GM12873 (cell line): ENCODE measurements around the gene P2RX5.

Experiments
- TF ChIP-seq, protein P1 (sequence below): IDR thresholded peaks from 2 replicates; pipeline ENCODE4 v1.5.1; 2012; ENCODE audit warnings: low read depth, mild to moderate bottlenecking, moderate library complexity, low read length, control low read depth; ENCODE audit not compliant: insufficient read depth; ENCODE audit errors: missing control alignments

The P2RX5 gene

DNA sequence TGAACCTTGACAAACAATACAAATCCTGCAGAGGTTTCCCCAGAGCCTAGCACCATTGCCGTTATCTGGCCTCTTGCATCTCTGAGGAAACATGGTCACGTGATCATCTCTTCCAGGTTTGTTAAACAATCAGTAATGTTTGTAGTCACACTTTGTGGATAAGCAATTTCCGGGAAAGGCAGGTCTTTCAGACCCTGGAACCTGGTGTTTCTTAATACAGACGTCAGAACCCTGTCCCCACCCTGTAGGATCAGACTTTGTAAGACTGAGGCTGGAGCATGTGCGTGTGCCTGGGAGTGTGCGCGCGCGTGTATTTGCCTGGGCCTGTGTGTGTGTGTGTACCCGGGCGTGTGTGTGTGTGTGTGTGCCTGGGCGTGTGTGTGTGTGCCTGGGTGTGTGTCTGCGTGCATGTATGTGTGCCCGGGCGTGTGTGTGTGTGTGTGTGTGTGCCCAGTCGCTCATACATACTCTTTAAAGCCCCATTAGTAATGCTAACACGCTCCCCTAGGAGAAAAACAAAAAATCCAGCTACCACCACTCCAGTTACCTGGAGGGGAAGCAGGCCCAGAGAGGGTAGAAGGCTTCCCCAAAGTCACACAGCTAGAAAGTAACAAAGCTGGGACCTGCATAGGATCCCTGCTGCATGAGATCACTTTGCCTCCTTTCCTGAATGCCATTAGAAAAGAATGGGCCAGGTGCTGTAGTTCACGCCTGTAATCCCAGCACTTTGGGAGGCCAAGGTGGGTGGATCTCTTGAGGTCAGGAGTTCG is 54.1 kb downstream of the P2RX5 start:
- TF ChIP-seq, protein P1, sequence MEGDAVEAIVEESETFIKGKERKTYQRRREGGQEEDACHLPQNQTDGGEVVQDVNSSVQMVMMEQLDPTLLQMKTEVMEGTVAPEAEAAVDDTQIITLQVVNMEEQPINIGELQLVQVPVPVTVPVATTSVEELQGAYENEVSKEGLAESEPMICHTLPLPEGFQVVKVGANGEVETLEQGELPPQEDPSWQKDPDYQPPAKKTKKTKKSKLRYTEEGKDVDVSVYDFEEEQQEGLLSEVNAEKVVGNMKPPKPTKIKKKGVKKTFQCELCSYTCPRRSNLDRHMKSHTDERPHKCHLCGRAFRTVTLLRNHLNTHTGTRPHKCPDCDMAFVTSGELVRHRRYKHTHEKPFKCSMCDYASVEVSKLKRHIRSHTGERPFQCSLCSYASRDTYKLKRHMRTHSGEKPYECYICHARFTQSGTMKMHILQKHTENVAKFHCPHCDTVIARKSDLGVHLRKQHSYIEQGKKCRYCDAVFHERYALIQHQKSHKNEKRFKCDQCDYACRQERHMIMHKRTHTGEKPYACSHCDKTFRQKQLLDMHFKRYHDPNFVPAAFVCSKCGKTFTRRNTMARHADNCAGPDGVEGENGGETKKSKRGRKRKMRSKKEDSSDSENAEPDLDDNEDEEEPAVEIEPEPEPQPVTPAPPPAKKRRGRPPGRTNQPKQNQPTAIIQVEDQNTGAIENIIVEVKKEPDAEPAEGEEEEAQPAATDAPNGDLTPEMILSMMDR, result no peak

DNA sequence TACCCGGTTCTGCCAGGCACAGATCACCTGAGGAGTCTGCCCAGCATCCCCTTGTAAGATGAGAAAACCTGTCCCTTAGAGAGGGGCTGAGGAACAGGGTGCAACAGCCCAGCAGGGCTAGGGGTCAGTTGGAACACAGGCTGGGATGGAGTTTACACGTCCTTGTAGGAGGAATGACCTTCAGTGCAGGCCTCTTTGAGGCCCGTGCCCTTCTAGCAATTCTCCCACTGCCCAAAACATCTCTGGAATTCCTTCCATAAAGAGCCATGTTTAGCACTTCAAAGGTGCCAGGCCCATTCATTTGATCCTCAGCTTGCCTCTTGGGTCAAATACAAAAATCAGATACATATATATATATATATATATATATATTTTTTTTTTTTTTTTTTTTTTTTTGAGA is 54.9 kb downstream of the P2RX5 start:
- TF ChIP-seq, protein P1, result no peak

DNA sequence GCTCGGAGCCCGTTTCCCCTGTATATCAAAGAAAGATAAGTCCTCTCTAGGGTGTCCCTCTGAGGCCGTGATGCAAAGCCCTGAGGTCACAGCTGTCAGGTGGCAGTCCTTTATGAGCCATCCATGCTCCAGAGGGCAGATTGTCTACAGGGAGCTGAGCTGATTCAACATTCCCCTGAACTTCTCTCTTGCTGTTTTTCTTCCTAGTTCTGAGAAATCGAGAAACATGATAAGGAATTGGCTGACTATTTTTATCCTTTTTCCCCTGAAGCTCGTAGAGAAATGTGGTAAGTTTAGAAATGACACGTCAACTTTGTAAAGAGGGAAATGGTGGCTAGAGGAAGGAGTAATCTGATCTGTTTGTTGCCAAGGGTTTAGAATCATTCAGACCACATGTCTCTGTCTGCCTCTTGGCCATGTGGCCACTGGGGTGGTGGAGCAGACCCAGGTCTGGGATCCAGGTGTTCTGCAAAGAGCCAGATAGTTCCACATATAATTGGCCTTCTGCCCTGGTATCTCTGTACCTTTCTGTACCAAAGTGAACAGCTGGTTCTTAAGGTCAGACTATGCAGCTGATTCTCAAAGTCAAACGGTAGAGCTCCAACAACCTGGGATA is 55.9 kb downstream of the P2RX5 start:
- TF ChIP-seq, protein P1, result no peak

DNA sequence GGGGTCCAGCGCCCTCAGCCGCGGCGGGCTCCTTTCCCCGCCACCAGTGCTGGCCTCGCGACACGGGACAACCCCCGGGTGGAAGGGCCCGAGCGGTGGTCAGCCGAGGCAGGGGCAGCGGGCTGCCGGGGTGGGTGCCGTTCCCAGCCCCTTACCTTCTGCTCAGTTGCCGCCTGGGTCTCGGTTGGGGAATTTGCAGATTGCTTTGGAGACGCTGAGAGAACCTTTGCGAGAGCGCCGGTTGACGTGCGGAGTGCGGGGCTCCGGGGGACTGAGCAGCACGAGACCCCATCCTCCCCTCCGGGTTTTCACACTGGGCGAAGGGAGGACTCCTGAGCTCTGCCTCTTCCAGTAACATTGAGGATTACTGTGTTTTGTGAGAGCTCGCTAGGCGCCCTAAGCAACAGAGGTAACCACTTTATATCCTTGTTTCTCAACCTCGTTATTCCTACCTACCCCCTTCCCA is 59.0 kb downstream of the P2RX5 start:
- TF ChIP-seq, protein P1, result no peak

DNA sequence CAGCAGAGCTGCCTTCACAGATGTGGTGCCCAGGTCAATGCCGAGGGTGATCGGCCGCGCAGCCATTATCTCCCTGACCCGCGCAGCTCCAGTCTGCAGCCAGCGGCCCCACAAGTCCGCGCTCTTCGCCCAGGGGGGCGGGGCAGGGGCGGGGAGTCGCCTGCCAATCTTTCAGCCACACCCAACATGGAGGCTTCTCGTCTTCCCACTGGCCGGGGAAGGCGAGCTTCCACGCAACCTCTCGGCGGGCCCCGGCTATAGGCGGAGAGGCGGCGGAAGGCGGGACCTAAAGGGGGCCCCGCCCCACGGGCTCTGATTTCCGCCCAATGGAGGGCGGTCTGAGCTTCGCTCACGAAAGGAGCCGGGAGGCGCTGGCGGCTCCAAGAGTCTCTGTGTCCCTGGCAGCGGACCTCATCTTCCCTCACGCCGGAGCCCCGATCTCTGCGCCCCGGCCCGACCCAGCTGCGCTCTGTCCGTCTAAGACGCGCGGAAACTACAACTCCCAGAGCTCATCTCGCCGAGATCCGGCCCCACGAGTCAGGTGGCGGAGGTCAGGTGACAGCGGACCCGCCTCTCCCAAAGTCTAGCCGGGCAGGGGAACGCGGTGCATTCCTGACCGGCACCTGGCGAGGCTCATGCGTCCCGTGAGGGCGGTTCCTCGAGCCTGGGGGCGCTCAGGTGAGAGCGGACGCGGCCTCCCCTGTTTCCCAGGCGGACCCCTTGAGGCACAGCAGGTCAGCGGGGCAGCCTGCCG is 59.6 kb downstream of the P2RX5 start, which contains the start of the genes CTNS and SHPK:
Gene CTNS, plus strand, starts transcription at position 607 of the 754 bp plus-strand sequence. CDS start 3,447 bp downstream, outside the sequence.
Gene SHPK, minus strand, starts transcription at position 97 of the 754 bp plus-strand sequence. Its CDS starts 31 bp downstream, at position 66.
- TF ChIP-seq, protein P1, result no peak

DNA sequence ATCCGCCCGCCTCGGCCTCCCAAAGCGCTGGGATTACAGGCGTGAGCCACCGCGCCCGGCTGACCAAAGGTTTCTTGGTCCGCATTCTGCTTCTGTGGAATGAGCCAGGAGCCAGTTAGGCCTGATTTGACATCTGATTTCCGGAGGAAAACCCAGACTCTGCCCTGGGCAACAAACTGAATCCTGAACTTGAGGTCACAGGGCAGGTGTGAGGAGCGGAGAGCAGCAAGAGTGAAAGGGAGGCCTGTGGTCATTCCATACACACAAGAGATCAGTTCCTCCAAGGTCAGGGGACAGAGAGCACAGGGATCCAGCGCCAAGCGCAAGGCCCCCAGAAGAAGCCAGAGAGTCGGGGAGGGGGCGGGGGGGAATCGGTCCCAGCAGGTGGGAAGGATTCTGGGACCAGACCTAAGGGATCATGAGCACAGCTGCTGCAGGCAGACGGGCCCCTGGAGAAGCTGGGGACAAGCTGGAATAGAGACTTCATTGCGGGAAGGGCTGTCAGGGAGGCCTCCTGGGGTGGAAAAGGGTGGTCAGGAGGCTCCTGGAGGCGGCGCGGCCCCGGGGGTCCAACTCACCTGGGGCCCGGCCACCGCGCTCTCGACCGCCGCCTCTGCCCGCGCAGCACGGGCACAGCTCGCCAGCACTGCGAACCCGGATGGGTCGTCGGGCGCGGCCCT is 60.3 kb downstream of the P2RX5 start:
- TF ChIP-seq, protein P1, result no peak
